Fibroblast of villous mesenchyme (primary cell): ENCODE measurements around the gene VPS16. TPM values are rescaled to one million over a fixed set of nuclear protein-coding genes. Genes with fewer than 3 reads are reported as not detected.

Experiments used
- DNase-seq: peaks from one replicate; pipeline ENCODE4 v3.0.0-alpha.2; 2010; ENCODE audit warnings: low read depth
- H3K4me3 ChIP-seq: 2 replicates; pipeline ENCODE4 v1.5.1; 2011; ENCODE audit warnings: low read depth, mild to moderate bottlenecking, low read length
- total RNA-seq: library from RNA; depleted of rRNA; stranded (reverse); fragments of >200 nt; gene quantifications from 2 replicates; pipeline ENCODE4 v1.2.3, GENCODE V29; 2012
- TF ChIP-seq, protein P1 (sequence below): IDR thresholded peaks from 2 replicates; pipeline ENCODE4 v1.5.1; 2012; ENCODE audit warnings: low read depth, mild to moderate bottlenecking, low read length; ENCODE audit not compliant: insufficient read depth

The VPS16 gene
- total RNA-seq, 1 donor, result 51.0 TPM

DNA sequence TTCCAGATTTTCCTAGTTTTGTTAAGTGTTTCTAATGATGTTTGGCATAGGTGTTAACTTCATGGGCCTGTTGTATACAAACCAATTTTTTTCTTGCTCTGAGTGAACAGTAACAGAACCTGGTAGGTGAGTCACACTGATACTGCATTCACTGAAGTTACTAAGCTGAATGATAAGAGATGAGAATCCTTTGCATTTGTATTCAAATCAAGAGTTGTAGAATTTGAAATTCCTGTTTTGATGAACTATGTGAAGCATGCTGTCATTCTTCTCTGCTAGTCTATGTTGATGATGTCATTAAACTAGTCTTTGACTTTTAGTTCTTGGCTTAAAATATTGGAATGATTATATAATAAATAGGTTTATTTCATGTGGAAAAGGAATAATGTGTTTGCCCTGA lies 70.7 kb downstream of the VPS16 start:
- no peak overlapping the region for H3K4me3 ChIP-seq
- TF ChIP-seq, protein P1, sequence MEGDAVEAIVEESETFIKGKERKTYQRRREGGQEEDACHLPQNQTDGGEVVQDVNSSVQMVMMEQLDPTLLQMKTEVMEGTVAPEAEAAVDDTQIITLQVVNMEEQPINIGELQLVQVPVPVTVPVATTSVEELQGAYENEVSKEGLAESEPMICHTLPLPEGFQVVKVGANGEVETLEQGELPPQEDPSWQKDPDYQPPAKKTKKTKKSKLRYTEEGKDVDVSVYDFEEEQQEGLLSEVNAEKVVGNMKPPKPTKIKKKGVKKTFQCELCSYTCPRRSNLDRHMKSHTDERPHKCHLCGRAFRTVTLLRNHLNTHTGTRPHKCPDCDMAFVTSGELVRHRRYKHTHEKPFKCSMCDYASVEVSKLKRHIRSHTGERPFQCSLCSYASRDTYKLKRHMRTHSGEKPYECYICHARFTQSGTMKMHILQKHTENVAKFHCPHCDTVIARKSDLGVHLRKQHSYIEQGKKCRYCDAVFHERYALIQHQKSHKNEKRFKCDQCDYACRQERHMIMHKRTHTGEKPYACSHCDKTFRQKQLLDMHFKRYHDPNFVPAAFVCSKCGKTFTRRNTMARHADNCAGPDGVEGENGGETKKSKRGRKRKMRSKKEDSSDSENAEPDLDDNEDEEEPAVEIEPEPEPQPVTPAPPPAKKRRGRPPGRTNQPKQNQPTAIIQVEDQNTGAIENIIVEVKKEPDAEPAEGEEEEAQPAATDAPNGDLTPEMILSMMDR, result no peak
- DNase-seq, result no peak

DNA sequence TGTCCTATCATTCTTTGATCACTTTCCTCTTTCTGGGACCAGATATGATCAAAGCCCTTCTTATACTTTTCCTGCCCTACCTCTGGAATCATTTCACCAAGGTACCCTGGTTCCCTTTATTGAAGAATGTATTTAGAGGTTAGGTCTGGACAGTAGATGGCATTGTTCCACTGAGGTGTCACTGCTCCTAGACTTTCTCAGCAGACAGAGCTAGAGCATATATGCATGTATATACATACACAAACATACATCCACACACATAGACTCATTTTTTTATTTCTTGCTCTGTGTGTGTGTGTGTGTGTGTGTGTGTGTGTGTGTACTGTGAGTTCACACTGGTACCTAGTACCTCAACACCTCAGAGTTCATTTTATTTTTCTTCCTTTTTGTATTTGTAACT lies 73.6 kb downstream of the VPS16 start:
- H3K4me3 ChIP-seq, result no peak overlapping the region
- TF ChIP-seq, protein P1, result peak; percentile 25
- peak; percentile 26 for DNase-seq

Other genes with a start within 250 kb of the VPS16 start
- gene NOP56, start 188.1 kb upstream of the VPS16 start, total RNA-seq, result 115 and 127 TPM in 2 replicates
- 63.0 and 86.0 TPM in 2 replicates for gene IDH3B, start 176.5 kb upstream of the VPS16 start, total RNA-seq
- gene EBF4, start 148.0 kb upstream of the VPS16 start, total RNA-seq, result 2.6 and 3.5 TPM in 2 replicates
- gene CPXM1, start 40.1 kb upstream of the VPS16 start, total RNA-seq, result 7.4 and 10.8 TPM in 2 replicates
- 0.32 TPM in 1 of 2 replicates, not detected in the other for gene C20orf141, start 25.8 kb upstream of the VPS16 start, total RNA-seq
- 0.43 TPM in 1 of 2 replicates, not detected in the other for gene TMEM239, start 24.4 kb upstream of the VPS16 start, total RNA-seq
- 32.5 and 32.8 TPM in 2 replicates for gene PCED1A, start 90 bp upstream of the VPS16 start, total RNA-seq
- 20.6 and 41.5 TPM in 2 replicates for gene PTPRA, start 32.7 kb downstream of the VPS16 start, total RNA-seq
- under 0.01 TPM in 1 of 2 replicates, not detected in the other for gene GNRH2, start 202.9 kb downstream of the VPS16 start, total RNA-seq
- gene MRPS26, start 205.3 kb downstream of the VPS16 start, total RNA-seq, result 26.8 and 31.6 TPM in 2 replicates
- not detected in 2 replicates for gene OXT, start 230.9 kb downstream of the VPS16 start, total RNA-seq
- not detected in 2 replicates for gene AVP, start 244.0 kb downstream of the VPS16 start, total RNA-seq